ENCODE results near the gene ZNF512B.

Gene ZNF512B

GRCh38 chr20:63958964-63959698, 10.6 kb downstream of the ZNF512B start:
- TF ChIP-seq, protein P1, sequence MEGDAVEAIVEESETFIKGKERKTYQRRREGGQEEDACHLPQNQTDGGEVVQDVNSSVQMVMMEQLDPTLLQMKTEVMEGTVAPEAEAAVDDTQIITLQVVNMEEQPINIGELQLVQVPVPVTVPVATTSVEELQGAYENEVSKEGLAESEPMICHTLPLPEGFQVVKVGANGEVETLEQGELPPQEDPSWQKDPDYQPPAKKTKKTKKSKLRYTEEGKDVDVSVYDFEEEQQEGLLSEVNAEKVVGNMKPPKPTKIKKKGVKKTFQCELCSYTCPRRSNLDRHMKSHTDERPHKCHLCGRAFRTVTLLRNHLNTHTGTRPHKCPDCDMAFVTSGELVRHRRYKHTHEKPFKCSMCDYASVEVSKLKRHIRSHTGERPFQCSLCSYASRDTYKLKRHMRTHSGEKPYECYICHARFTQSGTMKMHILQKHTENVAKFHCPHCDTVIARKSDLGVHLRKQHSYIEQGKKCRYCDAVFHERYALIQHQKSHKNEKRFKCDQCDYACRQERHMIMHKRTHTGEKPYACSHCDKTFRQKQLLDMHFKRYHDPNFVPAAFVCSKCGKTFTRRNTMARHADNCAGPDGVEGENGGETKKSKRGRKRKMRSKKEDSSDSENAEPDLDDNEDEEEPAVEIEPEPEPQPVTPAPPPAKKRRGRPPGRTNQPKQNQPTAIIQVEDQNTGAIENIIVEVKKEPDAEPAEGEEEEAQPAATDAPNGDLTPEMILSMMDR (conservative IDR thresholded peaks at IDR 0.05) = no peak
- peak overlapping the region; percentile 98; the same call in 1 of the 2 replicates for H3K27ac ChIP-seq

DNA sequence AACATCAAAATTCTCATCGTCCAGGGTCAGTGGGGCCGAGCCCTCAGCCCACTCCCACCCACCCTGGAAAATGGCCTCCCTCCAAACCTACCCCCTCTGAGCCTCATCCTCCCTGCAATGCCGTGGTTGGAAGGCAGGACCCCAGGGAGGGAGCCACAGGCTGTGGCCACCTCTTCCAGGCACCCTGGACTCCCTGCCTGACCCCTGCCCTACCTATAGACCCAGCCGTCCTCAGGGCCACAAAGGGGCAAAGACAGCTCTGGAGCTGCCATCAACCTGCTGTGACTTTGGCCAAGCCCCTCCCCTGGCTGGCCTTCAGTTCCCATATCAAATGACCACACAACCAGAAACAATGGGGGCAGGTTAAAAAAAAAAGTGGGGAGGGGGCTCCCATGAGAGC, 11.3 kb downstream of the ZNF512B start:
- TF ChIP-seq, protein P1 (conservative IDR thresholded peaks at IDR 0.05) = no peak
- peak overlapping the region; percentile 98; the same call in 1 of the 2 replicates for H3K27ac ChIP-seq

DNA sequence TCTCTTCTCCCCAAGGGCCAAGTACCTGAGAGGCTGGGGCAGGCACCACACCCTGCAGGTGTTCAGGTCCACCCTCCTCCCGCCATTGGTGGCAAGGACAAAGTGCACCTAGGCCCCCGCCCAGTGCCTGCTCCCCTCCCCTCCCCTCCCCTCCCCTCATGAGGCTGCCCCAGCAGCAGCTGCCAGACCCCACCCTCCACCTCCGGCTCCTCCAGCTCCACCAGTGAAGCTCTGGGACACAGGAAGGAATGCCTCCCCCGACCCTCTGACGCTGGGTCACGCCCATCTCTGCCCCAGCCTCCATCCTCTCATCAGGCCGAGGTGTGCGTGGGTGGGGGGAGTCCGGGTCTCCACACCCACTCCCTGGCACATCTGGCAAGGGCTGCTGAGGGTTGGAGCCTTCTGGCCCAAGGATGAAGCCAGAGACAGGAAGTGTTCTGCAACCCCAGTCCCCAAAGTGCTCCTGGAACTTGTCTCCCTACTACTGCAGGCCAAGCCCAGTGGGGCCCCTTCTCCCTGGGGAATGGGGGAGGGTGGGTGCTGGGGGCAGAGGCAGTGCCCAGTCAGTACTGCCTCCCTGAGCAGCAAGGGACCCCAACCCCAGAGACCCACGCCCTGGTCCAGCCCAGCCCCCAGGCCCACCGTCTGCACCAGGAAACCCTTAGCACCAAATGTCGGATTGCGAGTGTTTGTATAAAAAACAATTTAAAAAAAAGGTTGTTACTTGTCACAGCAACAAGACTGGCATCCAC, 11.9 kb downstream of the ZNF512B start:
- peak overlapping the region; percentile 98 for H3K27ac ChIP-seq
- TF ChIP-seq, protein P1 (conservative IDR thresholded peaks at IDR 0.05) = no peak

- TF ChIP-seq, protein P1 (conservative IDR thresholded peaks at IDR 0.05) = no peak
- H3K27ac ChIP-seq = peak overlapping the region; percentile 98
These were observed 12.6 kb downstream of the ZNF512B start for GRCh38 chr20:63957004-63957689.

DNA sequence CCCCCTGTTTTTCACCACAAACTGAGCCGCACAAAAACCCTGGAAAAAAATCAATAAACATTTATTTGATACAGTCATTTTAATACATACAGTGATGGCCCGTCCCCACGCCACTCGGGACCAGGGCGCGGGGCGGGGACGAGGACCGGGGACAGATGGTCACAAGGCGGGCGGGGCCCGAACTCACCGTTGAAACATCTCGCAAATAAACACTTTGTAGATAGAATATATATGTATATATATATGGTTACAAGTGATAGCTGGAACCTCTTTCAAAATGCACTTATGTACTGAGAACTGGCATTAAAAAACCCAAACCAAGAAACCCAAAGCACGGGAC, 13.1 kb downstream of the ZNF512B start:
- TF ChIP-seq, protein P1 (conservative IDR thresholded peaks at IDR 0.05) = no peak
- peak overlapping the region; percentile 98 for H3K27ac ChIP-seq

DNA sequence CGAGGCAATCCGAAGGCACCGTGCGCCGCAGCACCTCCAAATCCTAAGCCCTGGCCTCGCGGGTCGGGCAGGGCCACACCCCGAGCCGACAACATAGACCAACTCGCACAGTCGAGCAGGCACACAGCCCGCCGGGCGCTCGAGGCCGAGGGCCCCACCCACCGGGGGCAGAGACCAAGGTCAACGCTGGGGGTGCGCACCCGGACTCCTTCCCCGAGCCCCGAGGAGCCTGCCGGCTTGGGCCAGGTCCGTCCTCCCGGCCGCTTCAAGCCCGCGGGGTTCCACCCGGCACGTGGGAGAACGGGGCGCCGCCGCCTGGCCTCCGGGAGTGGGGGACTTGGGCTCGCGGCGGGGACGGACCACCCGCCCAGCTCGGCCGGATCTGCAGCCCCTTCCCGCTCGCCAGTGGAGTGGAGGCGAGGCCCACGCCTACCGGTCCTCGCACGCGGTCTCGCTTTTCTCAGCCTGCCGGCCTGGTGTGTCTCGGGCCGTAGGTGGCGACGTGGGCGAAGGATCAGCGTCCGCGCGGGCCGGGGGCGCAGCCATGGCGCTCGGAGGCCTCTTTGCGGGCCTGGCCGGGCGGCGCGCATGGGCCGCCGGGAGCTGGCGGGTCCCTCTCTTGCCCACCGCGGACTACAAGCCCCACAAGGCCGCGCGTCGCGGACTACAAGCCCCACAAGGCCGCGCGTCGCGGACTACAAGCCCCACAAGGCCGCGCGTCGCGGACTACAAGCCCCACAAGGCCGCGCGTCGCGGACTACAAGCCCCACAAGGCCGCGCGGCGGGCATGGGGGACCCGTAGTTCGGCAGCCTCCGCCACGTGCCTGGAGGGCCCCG, 13.7 kb downstream of the ZNF512B start, which contains the start of gene UCKL1:
UCKL1 (minus strand) TSS at position 590 of the 837 bp plus-strand sequence; CDS start at position 546, 44 bp downstream.
- peak within 1 kb of the TSS; percentile 98 for H3K27ac ChIP-seq
- TF ChIP-seq, protein P1 (conservative IDR thresholded peaks at IDR 0.05) = peak; percentile 36

Data from VCaP (cell line).